GM19238 (cell line): ENCODE results near the gene CFLAR.
"Not testable (repeated sequence)": the region's sequence is repeated elsewhere in the genome, so short reads cannot be mapped to it uniquely, and the experiment has no call there.

Source experiments
- DNase-seq: peaks from one replicate; pipeline ENCODE4 v3.0.0; 2011; ENCODE audit warnings: low spot score; ENCODE audit not compliant: insufficient read length

CFLAR gene

DNA sequence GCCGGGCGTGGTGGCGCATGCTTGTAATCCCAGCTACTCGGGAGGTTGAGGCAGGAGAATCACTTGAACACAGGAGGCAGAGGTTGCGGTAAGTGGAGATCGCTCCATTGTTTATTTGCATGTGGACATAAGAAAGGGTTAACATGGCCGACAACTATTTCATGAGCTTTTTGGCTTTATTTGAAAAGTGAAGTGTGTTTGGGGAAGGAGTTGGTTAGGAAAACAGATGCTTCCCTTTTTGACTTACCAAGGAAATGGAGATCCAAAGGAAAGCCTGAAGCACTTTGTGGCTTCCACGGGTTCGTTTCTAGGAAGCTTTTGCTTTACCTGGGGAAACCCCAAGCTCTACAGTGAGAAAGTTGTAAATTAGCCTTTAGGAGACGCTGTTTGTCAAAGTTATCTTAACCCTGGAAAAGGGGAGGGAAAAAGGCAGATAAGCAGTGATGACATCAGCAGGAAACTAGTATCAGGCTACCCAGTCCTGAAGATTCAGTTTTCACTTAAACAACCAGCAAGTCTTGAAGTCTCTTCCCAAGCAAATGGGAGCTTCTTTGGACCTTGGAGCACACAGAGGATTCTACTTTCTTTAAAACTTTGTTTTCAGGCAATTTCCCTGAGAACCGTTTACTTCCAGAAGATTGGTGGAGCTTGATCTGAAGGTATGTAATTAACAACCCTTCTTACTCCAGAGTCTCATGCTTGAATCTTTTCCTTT, 66.8 kb downstream of the CFLAR start, which contains the start of gene CASP10:
Gene CASP10 (plus strand): TSS at position 492 of the 715 bp plus-strand sequence. CDS start 2,637 bp downstream, outside the sequence.
- peak; percentile 21 for DNase-seq

- no peak for DNase-seq
These were observed 67.4 kb downstream of the CFLAR start for GRCh38 chr2:201183365-201183727.

DNA sequence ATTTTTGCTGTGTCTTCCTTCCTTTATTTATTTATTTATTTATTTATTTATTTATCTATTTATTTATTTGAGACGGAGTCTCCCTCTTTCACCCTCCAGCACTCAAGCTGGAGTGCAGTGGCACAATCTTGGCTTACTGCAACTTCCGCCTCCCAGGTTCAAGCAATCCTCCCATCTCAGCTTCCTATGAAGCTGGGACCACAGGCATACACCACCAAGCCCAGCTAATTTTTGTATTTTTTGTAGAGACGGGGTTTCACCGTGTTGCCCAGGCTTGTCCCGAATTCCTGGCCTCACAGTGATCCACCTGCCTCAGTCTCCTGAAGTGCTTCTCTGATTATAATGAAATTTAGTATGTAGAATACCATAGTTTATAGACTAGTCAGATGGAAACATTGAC, 67.9 kb downstream of the CFLAR start:
- DNase-seq = not testable (repeated sequence)

DNA sequence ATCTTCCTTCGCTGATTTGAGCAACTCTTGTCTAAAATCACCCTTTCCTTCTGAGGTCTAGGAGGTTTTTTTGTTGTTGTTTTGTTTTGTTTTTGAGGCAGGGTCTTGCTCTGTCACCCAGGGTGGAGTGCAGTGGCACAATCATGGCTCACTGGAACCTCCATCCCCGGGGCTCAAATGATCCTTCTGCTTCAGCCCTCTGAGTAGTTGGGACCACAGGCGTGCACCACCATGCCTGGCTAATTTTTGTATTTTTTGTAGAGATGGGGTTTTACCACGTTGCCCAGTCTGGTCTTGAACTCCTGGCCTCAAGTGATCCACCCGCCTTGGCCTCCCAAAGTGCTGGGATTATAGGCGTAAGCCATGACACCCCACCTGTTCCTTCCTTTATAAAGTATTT, 68.3 kb downstream of the CFLAR start:
- DNase-seq = not testable (repeated sequence)

DNA sequence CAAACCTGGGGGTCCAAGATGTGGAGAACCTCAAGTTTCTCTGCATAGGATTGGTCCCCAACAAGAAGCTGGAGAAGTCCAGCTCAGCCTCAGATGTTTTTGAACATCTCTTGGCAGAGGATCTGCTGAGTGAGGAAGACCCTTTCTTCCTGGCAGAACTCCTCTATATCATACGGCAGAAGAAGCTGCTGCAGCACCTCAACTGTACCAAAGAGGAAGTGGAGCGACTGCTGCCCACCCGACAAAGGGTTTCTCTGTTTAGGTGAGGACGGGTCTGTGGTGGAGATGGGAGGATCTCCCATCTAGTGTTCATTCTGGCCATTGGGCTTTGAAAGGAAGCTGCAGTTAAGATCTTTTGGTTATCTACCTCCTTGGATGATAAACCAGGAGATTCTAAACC, 69.9 kb downstream of the CFLAR start:
- no peak for DNase-seq

GRCh38 chr2:201186982-201187381, 71.0 kb downstream of the CFLAR start:
- no peak for DNase-seq

DNA sequence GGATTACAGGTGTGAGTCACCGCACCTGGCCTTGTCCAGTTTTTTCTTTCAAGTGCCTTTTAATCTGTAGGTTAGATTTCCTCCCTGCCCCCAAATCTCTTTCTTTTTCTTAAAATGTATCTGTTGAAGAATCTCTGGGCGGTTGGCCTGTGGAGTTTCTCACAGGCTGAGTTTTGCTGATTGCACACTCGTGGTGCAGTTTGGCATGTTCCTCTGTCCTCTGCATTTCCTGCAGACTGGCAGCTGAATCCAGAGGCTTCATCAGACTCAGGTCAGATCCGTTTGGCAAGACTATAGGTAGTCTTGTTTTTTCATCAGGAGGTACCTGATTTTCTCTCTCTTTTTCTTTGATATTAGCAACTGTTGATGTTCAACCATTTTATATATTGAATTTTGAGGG, 72.5 kb downstream of the CFLAR start:
- DNase-seq = no peak

DNA sequence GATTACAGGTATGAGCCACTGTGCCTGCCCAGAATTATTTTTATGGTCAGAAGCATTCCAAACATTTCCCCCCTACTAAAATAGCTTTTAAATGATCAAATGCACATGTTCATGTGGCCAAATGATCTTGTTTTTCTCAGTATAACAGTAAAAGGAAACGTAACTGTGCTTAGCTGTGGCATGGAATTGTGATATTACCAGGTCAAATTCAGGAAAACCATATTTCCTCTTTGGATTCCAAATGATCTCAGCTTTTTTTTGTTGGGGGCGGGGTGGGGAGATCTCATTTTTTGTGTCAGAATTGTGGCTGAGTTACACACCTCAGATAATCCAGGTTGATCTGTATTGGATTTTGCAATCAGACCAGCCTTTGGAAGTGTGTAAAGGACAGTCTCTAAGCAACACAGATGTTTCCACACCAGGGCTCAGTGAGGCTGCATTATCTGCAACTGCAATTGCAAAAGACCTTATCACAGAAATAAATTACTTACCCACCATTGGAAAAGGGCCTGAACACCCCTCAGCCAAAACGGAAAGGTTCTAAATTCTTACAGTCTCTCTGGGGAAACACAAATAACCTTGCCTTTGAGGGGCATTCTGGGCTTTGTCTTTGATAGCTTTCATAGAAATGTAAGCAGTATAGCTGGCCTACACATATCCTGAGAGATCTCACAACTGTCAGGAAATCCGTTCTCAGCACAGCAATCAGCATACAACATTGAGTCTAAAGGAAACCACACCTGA, 75.3 kb downstream of the CFLAR start:
- DNase-seq = no peak

- DNase-seq = peak; percentile 42
These were observed 78.1 kb downstream of the CFLAR start for GRCh38 chr2:201194097-201194496.

DNA sequence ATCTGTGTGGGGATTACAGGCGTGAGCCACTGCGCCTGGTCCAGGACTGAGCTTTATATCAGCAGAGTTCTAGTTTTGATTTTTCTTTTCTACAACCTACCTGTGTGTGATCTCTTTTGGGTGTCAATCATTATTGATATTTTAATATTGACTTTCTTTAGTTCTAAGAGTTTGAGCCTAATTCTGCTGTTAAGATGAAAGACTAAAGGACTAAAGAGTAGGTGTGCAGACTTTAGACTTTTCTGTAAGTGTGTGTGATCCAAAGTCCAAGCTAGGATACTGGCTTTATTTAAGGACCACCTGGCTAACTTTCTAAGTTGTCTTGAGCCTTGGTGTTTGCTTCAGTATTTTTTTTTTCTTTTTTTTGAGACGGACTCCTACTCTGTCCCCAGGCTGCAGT, 79.4 kb downstream of the CFLAR start:
- no peak for DNase-seq

GRCh38 chr2:201196003-201196402, 80.0 kb downstream of the CFLAR start:
- no peak for DNase-seq

GRCh38 chr2:201196803-201197202, 80.8 kb downstream of the CFLAR start:
- DNase-seq = no peak

- DNase-seq = no peak
These were observed 81.8 kb downstream of the CFLAR start for GRCh38 chr2:201197781-201198180.

DNA sequence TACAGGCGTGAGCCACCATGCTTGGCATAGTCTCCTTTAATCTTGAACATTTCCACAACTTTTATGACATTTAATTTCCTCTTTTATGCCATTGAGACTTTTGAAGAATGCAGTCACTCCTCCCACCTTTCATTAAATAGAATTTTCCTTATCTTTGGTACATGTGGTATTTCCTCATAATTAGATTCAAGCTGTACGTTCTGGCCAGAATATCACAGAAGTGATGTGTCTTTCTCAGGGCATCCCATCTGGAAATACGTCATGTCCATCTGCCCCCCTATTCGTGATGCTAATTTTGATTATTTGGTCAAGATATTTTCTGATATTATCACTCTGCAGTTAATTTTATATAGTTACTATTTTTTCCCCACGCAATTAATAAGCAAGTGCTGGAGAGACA, 83.9 kb downstream of the CFLAR start:
- DNase-seq = no peak

DNA sequence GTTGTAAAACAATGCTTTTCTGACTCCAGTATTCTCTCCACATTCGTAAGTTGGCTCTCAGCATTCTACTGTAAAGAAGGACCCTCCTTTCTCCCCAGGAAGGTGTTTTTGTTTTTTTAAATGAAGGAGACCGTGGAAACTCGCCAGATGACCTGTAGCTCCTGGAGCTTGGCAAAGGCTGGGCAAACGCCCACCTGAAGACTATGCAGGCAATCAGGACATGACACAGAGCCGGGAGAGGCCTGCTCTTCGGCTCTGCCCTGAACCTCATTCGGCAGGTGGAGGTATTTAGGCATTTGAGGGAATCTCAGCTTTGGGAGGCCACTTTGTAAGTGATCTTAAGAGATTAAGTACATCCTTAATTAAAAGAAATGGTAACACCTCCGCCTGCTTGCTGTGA, 84.4 kb downstream of the CFLAR start:
- DNase-seq = no peak

DNA sequence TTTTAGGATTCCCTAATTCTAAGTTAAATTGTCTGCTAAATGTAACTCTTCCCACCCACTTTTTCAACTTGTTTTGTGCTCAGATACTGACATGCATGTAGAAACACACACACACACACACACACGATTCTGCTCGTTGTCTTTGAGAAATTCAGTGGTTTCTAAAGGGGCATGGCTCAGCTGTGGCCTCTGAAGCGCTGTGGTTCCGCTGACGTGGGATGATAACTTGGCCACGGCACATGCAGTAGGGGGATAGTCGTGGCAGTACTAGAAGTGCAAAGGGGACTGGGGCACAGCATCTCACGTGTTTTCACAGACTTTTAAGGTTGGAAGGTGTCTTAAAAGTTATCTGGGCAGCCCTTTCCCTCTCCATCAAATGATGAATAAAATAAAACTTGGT, 85.4 kb downstream of the CFLAR start:
- no peak for DNase-seq

- DNase-seq = no peak
These were observed 88.1 kb downstream of the CFLAR start for GRCh38 chr2:201203916-201204654.

DNA sequence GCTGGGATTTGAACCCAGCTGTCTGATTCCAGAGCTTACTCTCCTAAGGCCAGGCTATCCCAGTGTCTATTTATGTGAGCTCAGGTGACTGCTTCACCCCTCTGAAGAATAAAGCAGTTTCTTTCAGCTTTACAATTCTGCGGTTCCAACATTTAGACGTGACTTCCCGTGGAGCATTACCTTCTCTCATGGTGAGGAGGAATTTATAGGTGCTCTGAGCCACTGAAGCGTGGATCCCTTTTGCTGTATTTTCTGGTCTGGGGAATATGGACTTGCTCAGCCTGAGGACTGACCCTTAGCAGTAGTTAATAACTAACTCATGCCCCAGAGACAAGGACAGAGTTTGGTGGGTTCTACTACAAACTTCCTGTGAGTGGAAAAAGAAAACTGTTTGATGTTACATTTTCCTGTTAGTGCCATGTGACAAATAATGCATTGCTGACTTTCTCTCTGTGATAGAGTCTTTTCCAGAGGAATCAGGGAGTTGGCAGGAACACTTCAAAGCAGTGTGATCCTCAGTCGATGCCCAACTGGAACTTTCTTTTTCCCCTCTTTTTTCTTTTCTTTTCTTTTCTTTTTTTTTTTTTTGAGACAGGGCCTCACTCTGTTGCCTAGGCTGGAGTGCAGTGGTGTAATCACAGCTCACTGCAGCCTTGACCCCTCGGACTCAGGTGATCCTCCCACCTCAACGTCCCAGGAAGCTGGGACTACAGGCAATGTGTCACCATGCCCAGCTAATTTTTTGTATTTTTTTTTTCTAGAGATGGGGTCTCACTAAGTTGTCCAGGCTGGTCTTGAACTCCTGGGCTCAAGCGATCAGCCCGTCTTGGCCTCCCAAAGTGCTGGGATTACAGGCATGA, 88.9 kb downstream of the CFLAR start:
- no peak for DNase-seq

DNA sequence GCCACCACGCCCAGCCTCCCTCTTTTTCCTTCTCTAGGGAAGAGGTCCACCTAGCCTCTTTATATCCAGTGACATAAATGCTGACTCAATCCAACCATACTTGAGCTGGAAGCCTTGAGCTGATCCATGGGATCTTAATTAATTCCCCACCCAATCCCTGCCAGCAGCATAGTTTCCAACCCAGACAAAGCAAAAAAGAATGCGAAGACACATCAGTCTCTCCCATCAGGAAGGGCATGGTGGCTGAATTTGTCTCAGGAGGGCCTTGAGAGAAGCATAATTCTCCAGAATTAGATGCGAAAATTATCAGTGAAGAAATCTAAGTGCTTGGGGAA, 89.5 kb downstream of the CFLAR start:
- DNase-seq = no peak

GRCh38 chr2:201208563-201209252, 92.7 kb downstream of the CFLAR start:
- DNase-seq = no peak

DNA sequence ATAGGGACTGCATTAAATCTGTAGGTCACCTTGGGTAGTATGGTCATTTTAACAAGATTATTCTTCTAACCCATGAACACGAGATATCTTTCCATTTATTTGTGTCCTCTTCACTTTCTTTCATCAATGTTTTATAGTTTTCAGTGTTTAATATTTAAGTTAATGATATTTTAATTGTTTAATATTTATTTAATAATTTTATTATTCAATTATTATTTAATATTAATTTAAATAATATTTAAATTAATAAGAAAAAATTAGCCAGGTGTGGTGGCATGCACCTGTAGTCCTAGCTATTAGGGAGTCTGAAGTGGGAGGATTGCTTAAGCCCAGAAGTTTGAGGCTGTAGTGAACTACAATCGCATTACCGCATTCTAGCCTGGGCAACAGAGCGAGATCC, 100.0 kb downstream of the CFLAR start:
- no peak for DNase-seq
